Measurements from ENCODE around the gene SLC8A3. TPM values are rescaled to one million over a fixed set of nuclear protein-coding genes. Genes with fewer than 3 reads are reported as not detected.

The SLC8A3 gene
- total RNA-seq, 1 donor from 2014 or later, result 0.49 TPM

DNA sequence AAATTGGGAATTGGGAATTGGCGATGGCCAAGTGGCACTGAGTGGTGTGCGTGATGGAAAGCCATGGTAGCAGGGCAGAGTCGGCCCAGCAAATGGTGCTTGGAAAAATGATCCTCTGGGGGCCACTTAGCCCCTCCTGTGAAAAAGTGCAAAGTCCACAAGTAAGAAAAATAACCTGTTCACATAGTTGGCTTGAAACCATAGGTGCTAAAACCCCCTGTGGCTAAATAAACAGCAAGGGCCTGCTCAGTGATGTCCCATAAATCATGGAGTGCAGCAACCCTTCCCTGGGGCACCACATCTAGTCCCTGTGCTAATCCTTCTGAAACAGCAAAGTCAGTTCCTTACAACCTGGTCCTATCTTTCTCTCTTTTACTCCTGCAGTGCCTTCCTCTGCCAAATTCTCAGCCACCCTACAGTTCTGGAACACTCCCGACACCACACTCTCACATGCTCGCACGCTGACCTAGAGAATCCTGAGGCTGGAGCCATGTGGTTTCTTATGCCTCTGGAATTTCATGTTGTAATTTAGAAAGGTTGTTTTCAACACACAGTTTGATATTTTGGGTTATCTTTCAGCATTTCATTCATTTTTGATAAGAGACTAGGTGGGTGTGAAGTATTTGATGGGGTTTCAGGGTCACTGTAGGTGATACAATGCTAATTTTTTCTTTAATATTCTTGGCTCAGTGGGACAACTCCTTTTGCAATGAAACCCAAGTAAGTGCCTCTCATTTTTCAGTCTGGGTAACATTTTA, 186.0 kb downstream of the SLC8A3 start:
- H3K27ac ChIP-seq, result no peak overlapping the region

DNA sequence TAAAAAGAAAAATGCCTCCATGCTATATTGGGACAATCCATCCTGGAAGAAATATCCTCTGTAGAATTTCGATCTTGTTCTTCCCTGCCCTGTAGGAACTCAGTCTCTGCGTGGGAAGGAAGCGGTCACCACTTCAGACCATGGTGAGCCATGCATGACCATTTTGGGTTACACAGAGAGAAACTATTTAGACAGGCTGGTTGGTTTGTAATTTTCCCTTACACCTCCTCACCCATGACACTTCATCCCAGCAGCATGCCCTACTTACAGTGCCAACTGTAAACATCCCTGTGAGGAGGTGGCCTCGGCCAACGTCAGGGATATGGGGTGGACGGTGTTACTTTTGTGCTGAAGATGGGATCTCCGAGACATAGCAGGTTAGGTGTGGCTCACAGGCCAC, 188.2 kb downstream of the SLC8A3 start:
- Histone ChIP-seq H3K9me3 (no peaks in the 10 kb centered on the region), H3K36me3 (no peaks in the 10 kb centered on the region), H3K27me3 (no peaks in the 10 kb centered on the region), H3K4me1 (no peaks in the 10 kb centered on the region), H3K27ac (no peak overlapping the region), H3K4me3 (no peak overlapping the region)
- no peak for TF ChIP-seq POLR2A (IDR thresholded peaks at IDR 0.05)
- DNase-seq (ENCODE audit: extremely low spot score in 2 of 2), result no peak
- intact Hi-C loops (cut with DNase I), result loop anchor here (5.0 kb wide), 1 partner anchor 63 kb away; no protein-coding TSS in a partner anchor

More for the DNA sequence above, 186.0 kb downstream of the SLC8A3 start:
- Histone ChIP-seq H3K9me3 (no peaks in the 10 kb centered on the region), H3K4me3 (no peak overlapping the region), H3K27me3 (no peaks in the 10 kb centered on the region), H3K36me3 (no peaks in the 10 kb centered on the region), H3K4me1 (no peaks in the 10 kb centered on the region)
- no peak for DNase-seq (ENCODE audit: extremely low spot score in 2 of 2)
- TF ChIP-seq POLR2AphosphoS5 (IDR thresholded peaks at IDR 0.05; ENCODE audit: insufficient read depth in 1 of 2, low read depth in 1 of 2) (no peak), POLR2A (IDR thresholded peaks at IDR 0.05) (no peak)
- TF ChIP-seq, protein P1, sequence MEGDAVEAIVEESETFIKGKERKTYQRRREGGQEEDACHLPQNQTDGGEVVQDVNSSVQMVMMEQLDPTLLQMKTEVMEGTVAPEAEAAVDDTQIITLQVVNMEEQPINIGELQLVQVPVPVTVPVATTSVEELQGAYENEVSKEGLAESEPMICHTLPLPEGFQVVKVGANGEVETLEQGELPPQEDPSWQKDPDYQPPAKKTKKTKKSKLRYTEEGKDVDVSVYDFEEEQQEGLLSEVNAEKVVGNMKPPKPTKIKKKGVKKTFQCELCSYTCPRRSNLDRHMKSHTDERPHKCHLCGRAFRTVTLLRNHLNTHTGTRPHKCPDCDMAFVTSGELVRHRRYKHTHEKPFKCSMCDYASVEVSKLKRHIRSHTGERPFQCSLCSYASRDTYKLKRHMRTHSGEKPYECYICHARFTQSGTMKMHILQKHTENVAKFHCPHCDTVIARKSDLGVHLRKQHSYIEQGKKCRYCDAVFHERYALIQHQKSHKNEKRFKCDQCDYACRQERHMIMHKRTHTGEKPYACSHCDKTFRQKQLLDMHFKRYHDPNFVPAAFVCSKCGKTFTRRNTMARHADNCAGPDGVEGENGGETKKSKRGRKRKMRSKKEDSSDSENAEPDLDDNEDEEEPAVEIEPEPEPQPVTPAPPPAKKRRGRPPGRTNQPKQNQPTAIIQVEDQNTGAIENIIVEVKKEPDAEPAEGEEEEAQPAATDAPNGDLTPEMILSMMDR (IDR thresholded peaks at IDR 0.05), result no peak
- intact Hi-C loops (cut with DNase I), result loop anchor here (5.0 kb wide), 1 partner anchor 65 kb away; no protein-coding TSS in a partner anchor

DNA sequence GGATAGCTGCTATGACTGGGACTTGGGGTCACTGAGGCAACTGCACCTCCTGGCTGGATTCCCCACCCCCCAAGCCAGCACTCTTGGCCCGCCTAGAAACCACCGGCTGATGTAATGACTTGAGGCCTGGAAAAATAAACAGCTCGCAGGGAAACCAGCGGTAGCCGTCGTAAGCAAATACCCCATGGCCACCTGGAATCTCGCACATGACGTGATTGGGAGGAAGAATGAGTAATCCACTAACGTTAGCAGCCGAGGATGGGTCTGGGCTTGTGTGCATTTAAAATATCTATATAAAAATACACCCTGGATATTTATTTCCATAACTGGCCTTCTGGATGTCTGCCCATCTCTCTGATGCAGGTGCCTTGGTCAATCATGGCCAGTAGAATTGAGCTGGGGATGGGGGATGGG, 189.5 kb downstream of the SLC8A3 start:
- DNase-seq (ENCODE audit: extremely low spot score in 2 of 2), result no peak

DNA sequence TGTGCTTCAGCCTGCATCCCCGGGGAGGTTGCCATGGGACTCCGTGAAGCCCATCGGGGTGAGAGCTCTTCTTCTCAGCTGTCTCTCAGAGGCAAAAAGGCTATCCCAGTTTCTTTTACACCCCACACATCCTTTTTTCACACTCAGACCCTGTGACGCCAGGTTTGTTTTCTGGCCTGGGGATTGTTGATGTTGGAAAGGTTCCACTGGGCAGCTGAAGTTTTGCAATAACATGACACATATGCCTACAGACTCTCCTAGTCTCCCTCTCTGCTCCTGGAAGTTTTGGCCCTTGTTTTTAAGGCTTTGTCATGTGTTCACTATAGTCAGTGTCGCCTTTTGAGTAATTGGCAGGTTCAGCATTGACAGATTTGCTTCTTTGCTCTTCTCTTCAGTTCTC, 190.9 kb downstream of the SLC8A3 start:
- TF ChIP-seq POLR2AphosphoS5 (IDR thresholded peaks at IDR 0.05; ENCODE audit: insufficient read depth in 1 of 2, low read depth in 1 of 2) (no peak), POLR2A (IDR thresholded peaks at IDR 0.05) (no peak)
- TF ChIP-seq, protein P1 (IDR thresholded peaks at IDR 0.05), result no peak
- intact Hi-C loops (cut with DNase I), result no loop called here
- Histone ChIP-seq H3K9me3 (no peaks in the 10 kb centered on the region), H3K36me3 (no peaks in the 10 kb centered on the region), H3K27ac (no peak overlapping the region), H3K27me3 (no peaks in the 10 kb centered on the region), H3K4me3 (no peak overlapping the region), H3K4me1 (no peaks in the 10 kb centered on the region)
- no peak for DNase-seq (ENCODE audit: extremely low spot score in 2 of 2)

More for the DNA sequence above, 189.5 kb downstream of the SLC8A3 start:
- TF ChIP-seq POLR2A (IDR thresholded peaks at IDR 0.05) (no peak), POLR2AphosphoS5 (IDR thresholded peaks at IDR 0.05; ENCODE audit: insufficient read depth in 1 of 2, low read depth in 1 of 2) (no peak)
- TF ChIP-seq, protein P1 (IDR thresholded peaks at IDR 0.05), result no peak
- Histone ChIP-seq H3K27me3 (no peaks in the 10 kb centered on the region), H3K36me3 (no peaks in the 10 kb centered on the region), H3K9me3 (no peaks in the 10 kb centered on the region), H3K4me1 (no peaks in the 10 kb centered on the region), H3K27ac (no peak overlapping the region), H3K4me3 (no peak overlapping the region)
- intact Hi-C loops (cut with DNase I), result no loop called here

DNA sequence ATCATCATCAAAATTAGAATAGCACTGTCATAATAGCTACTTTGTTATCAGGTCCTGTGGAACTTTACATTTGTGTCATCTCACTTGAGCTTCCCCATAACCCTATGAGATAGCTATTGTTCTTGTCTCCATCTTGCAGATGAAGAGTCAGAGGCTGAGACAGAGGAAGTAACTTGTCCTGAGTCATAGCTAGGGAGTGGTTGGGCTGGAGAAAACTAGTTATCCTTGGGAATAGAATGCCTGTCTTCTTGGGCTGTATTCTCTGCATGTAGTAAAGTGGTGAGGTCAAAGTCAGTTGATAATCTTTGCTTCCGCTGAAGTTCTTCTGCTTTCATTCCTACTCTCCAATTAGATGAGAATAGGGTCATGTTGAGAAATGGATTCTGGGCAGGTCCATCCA, 192.5 kb downstream of the SLC8A3 start:
- no peak for DNase-seq (ENCODE audit: extremely low spot score in 2 of 2)
- intact Hi-C loops (cut with DNase I), result no loop called here
- Histone ChIP-seq H3K27ac (no peak overlapping the region), H3K36me3 (no peaks in the 10 kb centered on the region), H3K9me3 (no peaks in the 10 kb centered on the region), H3K4me1 (no peaks in the 10 kb centered on the region), H3K27me3 (no peaks in the 10 kb centered on the region), H3K4me3 (no peak overlapping the region)
- TF ChIP-seq POLR2A (IDR thresholded peaks at IDR 0.05), result no peak
- no peak for TF ChIP-seq POLR2AphosphoS5 (IDR thresholded peaks at IDR 0.05; ENCODE audit: insufficient read depth in 1 of 2, low read depth in 1 of 2)
- TF ChIP-seq, protein P1 (IDR thresholded peaks at IDR 0.05), result no peak

Other genes starting within 250 kb of the SLC8A3 start
- 23.3 TPM for gene COX16, start 170.7 kb upstream of the SLC8A3 start, total RNA-seq
- 20.9 TPM for gene SYNJ2BP, start 228.1 kb upstream of the SLC8A3 start, total RNA-seq